NB4 (cell line): ENCODE results near the gene FUS.
"Not testable (repeated sequence)": the region's sequence is repeated elsewhere in the genome, so short reads cannot be mapped to it uniquely, and the experiment has no call there.

Source experiments
- DNase-seq: peaks from one replicate; pipeline ENCODE4 v3.0.0; 2010; ENCODE audit warnings: low read depth
- H3K4me3 ChIP-seq: one replicate; pipeline ENCODE4 v1.5.1; 2011; ENCODE audit warnings: mild to moderate bottlenecking, low read depth, low read length, moderate library complexity
- CTCF ChIP-seq: IDR thresholded peaks from one replicate; pipeline ENCODE4 v1.5.1; 2012; ENCODE audit warnings: low read depth, low read length
- MAX ChIP-seq: IDR thresholded peaks from 2 replicates; pipeline ENCODE4 v1.6.1; 2011; ENCODE audit warnings: low read depth, low read length
- MYC ChIP-seq: IDR thresholded peaks from 2 replicates; pipeline ENCODE4 v1.6.1; 2011; ENCODE audit warnings: low read depth, low read length
- POLR2A ChIP-seq: IDR thresholded peaks from 2 replicates; pipeline ENCODE4 v1.6.1; 2011; ENCODE audit warnings: mild to moderate bottlenecking; ENCODE audit not compliant: insufficient read length; ENCODE audit errors: extremely low read depth

Gene FUS

GRCh38 chr16:31149894-31150890 is 29.7 kb upstream of the FUS start, which contains the start of gene PRSS36:
Gene PRSS36, minus strand, starts transcription at chr16:31150066. Its CDS starts 31 bp downstream, at chr16:31150035.
- no peak for DNase-seq
- no peak for TF ChIP-seq CTCF
- TF ChIP-seq MYC = no peak
- TF ChIP-seq MAX = no peak
- no peak for TF ChIP-seq POLR2A
- H3K4me3 ChIP-seq = no peak within 1 kb of the TSS

GRCh38 chr16:31150976-31151375 is 29.0 kb upstream of the FUS start:
- not testable (repeated sequence) for DNase-seq, H3K4me3 ChIP-seq

DNA sequence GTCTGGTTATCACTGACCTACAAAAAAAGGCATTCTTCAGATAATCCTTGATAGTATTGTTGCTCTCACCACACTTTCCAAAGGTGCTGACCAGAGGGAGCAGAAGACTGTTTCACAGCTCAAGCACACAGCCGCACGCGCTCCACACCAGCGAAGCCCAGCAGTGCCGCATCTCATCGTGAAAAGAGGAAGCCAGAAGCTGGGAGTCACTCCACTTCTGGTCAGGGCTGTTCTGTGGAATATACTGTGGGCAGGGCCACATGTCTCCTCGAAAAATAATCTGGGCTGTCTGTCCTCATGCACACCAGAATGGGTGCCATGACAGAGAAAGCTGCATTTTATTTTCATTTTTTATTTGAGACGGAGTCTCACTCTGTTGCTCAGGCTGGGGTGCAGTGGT is 22.8 kb upstream of the FUS start:
- peak; percentile 82 for DNase-seq
- TF ChIP-seq MAX = peak; percentile 79
- no peak for TF ChIP-seq POLR2A
- TF ChIP-seq CTCF = no peak
- peak; percentile 75 for TF ChIP-seq MYC
- no peak overlapping the region for H3K4me3 ChIP-seq

GRCh38 chr16:31167315-31167714 is 12.6 kb upstream of the FUS start:
- DNase-seq = peak; percentile 54
- no peak overlapping the region for H3K4me3 ChIP-seq
- no peak for TF ChIP-seq MYC
- TF ChIP-seq CTCF = no peak

DNA sequence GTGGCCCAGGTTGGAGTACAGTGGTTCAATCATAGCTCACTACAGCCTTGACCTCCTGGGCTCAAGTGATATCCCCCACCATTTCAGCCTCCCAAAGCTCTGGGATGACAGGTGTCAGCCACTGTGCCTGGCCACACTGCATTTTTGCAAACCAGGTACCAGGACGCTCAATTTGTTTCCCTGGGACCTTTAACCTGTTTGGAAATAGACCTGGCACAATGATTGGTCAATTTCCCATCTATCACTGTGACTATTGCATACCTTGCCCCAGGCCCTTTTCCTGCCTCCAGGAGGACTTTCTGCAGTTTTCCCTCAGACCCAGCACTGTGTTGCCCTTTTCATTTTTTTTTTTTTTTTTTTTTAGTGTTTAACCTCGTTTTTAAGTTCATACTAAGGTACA is 11.1 kb upstream of the FUS start:
- DNase-seq = no peak
- H3K4me3 ChIP-seq = no peak overlapping the region
- no peak for TF ChIP-seq MAX
- TF ChIP-seq POLR2A = no peak
- TF ChIP-seq MYC = no peak
- TF ChIP-seq CTCF = no peak

DNA sequence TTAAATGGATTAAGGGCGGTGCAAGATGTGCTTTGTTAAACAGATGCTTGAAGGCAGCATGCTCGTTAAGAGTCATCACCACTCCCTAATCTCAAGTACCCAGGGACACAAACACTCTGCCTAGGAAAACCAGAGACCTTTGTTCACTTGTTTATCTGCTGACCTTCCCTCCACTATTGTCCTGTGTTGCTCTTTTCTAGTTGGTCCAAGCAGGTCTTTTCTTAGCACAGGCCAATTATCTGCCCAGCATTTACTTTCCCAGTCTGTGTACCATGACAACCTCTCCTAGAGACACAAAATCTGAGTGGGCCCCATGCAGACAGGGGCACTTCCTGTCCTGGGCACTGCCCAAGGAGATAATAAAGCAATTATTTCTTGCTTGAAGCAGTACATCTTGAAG is 9.9 kb upstream of the FUS start:
- not testable (repeated sequence) for DNase-seq, H3K4me3 ChIP-seq

GRCh38 chr16:31177136-31177535 is 2.8 kb upstream of the FUS start:
- DNase-seq = peak; percentile 53
- TF ChIP-seq POLR2A (no peak), MYC (no peak), MAX (no peak), CTCF (no peak)
- no peak overlapping the region for H3K4me3 ChIP-seq
